H9 (cell line): Measurements from ENCODE around the gene DLG1. TPM values are rescaled to one million over a fixed set of nuclear protein-coding genes. Genes with fewer than 3 reads are reported as not detected.

Experiments used
- DNase-seq: peaks from one replicate; pipeline ENCODE4 v3.0.0-alpha.2; 2017
- H2AFZ ChIP-seq: one replicate; pipeline ENCODE4 v1.6.1; 2013; ENCODE audit warnings: mild to moderate bottlenecking, low read length, control low read depth, moderate library complexity
- H2AK5ac ChIP-seq: 2 replicates; pipeline ENCODE4 v1.6.1; 2013; ENCODE audit warnings: low read length, control low read depth, mixed read lengths; ENCODE audit not compliant: insufficient read length
- H2BK120ac ChIP-seq: one replicate; pipeline ENCODE4 v1.6.1; 2013; ENCODE audit warnings: low read depth, mild to moderate bottlenecking, low read length, control low read depth, inconsistent platforms; ENCODE audit not compliant: poor library complexity, severe bottlenecking
- H2BK12ac ChIP-seq: 2 replicates; pipeline ENCODE4 v1.6.1; 2013; ENCODE audit warnings: low read length, control low read depth, mixed read lengths, low read depth; ENCODE audit not compliant: insufficient read length
- H2BK15ac ChIP-seq: 2 replicates; pipeline ENCODE4 v1.6.1; 2013; ENCODE audit warnings: low read depth, low read length, control low read depth
- H2BK20ac ChIP-seq: one replicate; pipeline ENCODE4 v1.6.1; 2013; ENCODE audit warnings: low read depth, mild to moderate bottlenecking, low read length, control low read depth, inconsistent platforms; ENCODE audit not compliant: poor library complexity, severe bottlenecking
- H2BK5ac ChIP-seq: 2 replicates; pipeline ENCODE4 v1.6.1; 2013; ENCODE audit warnings: low read length, control low read depth, mixed read lengths; ENCODE audit not compliant: insufficient read length
- H3K14ac ChIP-seq: 2 replicates; pipeline ENCODE4 v1.6.1; 2013; ENCODE audit warnings: low read length, control low read depth; ENCODE audit not compliant: insufficient read depth
- H3K18ac ChIP-seq: 2 replicates; pipeline ENCODE4 v1.6.1; 2013; ENCODE audit warnings: low read depth, mild to moderate bottlenecking, mixed read lengths, low read length, control low read depth; ENCODE audit not compliant: insufficient read length
- H3K23ac ChIP-seq: 2 replicates; pipeline ENCODE4 v1.6.1; 2013; ENCODE audit warnings: low read length, control low read depth, mixed read lengths, low read depth; ENCODE audit not compliant: insufficient read length
- H3K23me2 ChIP-seq: 2 replicates; pipeline ENCODE4 v1.6.1; 2013; ENCODE audit warnings: low read depth, mild to moderate bottlenecking, mixed read lengths, low read length, control low read depth; ENCODE audit not compliant: insufficient read length, poor library complexity, severe bottlenecking
- H3K27ac ChIP-seq: 2 replicates; pipeline ENCODE4 v1.5.1; 2013; ENCODE audit warnings: low read length, control low read depth, mixed read lengths, low read depth; ENCODE audit not compliant: insufficient read length
- H3K27me3 ChIP-seq: 2 replicates; pipeline ENCODE4 v1.6.1; 2013; ENCODE audit warnings: low read length, control low read depth, inconsistent platforms; ENCODE audit not compliant: insufficient read depth
- H3K4ac ChIP-seq: 2 replicates; pipeline ENCODE4 v1.6.1; 2013; ENCODE audit warnings: low read depth, mild to moderate bottlenecking, control low read depth, inconsistent platforms, low read length, moderate library complexity
- H3K4me1 ChIP-seq: 2 replicates; pipeline ENCODE4 v1.6.1; 2013; ENCODE audit warnings: low read length, control low read depth, inconsistent platforms; ENCODE audit not compliant: insufficient read depth
- H3K4me2 ChIP-seq: 2 replicates; pipeline ENCODE4 v1.6.1; 2013; ENCODE audit warnings: low read length, control low read depth, mixed read lengths; ENCODE audit not compliant: insufficient read length, insufficient read depth
- H3K56ac ChIP-seq: 2 replicates; pipeline ENCODE4 v1.6.1; 2013; ENCODE audit warnings: low read depth, mild to moderate bottlenecking, mixed read lengths, low read length, control low read depth; ENCODE audit not compliant: insufficient read length
- H3K79me1 ChIP-seq: 2 replicates; pipeline ENCODE4 v1.6.1; 2013; ENCODE audit warnings: low read depth, mild to moderate bottlenecking, moderate library complexity, low read length, control low read depth, inconsistent platforms; ENCODE audit not compliant: insufficient read depth, poor library complexity, severe bottlenecking
- H3K79me2 ChIP-seq: 2 replicates; pipeline ENCODE4 v1.6.1; 2013; ENCODE audit warnings: low read length, control low read depth, inconsistent platforms; ENCODE audit not compliant: insufficient read depth
- H3K9ac ChIP-seq: 2 replicates; pipeline ENCODE4 v1.6.1; 2013; ENCODE audit warnings: low read length, control low read depth, mixed read lengths; ENCODE audit not compliant: insufficient read length; ENCODE audit errors: extremely low read depth
- H3K9me3 ChIP-seq: one replicate; pipeline ENCODE4 v1.6.1; 2013; ENCODE audit warnings: low read depth, low read length, inconsistent platforms; ENCODE audit not compliant: control insufficient read depth
- H3T11ph ChIP-seq: one replicate; pipeline ENCODE4 v1.6.1; 2013; ENCODE audit warnings: mild to moderate bottlenecking, low read length, control low read depth, inconsistent platforms
- H4K20me1 ChIP-seq: one replicate; pipeline ENCODE4 v1.6.1; 2013; ENCODE audit not compliant: control insufficient read depth, insufficient read length, insufficient read depth
- H4K5ac ChIP-seq: 2 replicates; pipeline ENCODE4 v1.6.1; 2013; ENCODE audit warnings: low read depth, mild to moderate bottlenecking, mixed read lengths, low read length, control low read depth; ENCODE audit not compliant: insufficient read length
- H4K8ac ChIP-seq: replicated peaks from 2 replicates; pipeline ENCODE4 v1.6.1; 2013; ENCODE audit warnings: low read length, control low read depth, mixed read lengths, low read depth; ENCODE audit not compliant: insufficient read length
- H4K91ac ChIP-seq: 2 replicates; pipeline ENCODE4 v1.6.1; 2013; ENCODE audit warnings: low read depth, mild to moderate bottlenecking, moderate library complexity, mixed read lengths, low read length, control low read depth; ENCODE audit not compliant: insufficient read length
- H3K27ac Mint-ChIP-seq, 3 experiments: 2 replicates in 2 of 3; 3 replicates in 1 of 3; pipeline ENCODE4 v1.8.0; 2020 to 2021; ENCODE audit warnings: mixed read lengths in 3 of 3, mild to moderate bottlenecking in 1 of 3, moderate library complexity in 1 of 3
- H3K27me3 Mint-ChIP-seq: 2 replicates; pipeline ENCODE4 v1.8.0; 2021; ENCODE audit warnings: low read depth, mild to moderate bottlenecking, moderate library complexity, mixed read lengths
- H3K36me3 Mint-ChIP-seq, 3 experiments: 2 replicates in 2 of 3; 3 replicates in 1 of 3; pipeline ENCODE4 v1.8.0; 2020 to 2021; ENCODE audit warnings: low read depth in 3 of 3, mixed read lengths in 3 of 3; ENCODE audit not compliant: insufficient read depth in 1 of 3
- H3K4me1 Mint-ChIP-seq, 2 experiments: 2 replicates each; pipeline ENCODE4 v1.8.0; 2020; ENCODE audit warnings: mixed read lengths in 2 of 2
- H3K4me3 Mint-ChIP-seq, 2 experiments: 2 replicates in 1 of 2; 3 replicates in 1 of 2; pipeline ENCODE4 v1.8.0; 2020 to 2021; ENCODE audit warnings: mild to moderate bottlenecking in 2 of 2, mixed read lengths in 2 of 2, moderate library complexity in 1 of 2
- H3K9me3 Mint-ChIP-seq, 2 experiments: 2 replicates in 1 of 2; 3 replicates in 1 of 2; pipeline ENCODE4 v1.8.0; 2020; ENCODE audit warnings: mild to moderate bottlenecking in 2 of 2, mixed read lengths in 2 of 2, moderate library complexity in 1 of 2
- total RNA-seq: library from RNA; stranded (reverse); gene quantifications from 2 replicates; pipeline ENCODE4 v1.2.1, GENCODE V29; 2021
- TF ChIP-seq, protein P1 (sequence below): fragments of 200-600 bp; sonication (generic); conservative IDR thresholded peaks from 3 replicates; pipeline ENCODE4 v1.8.0; 2021; ENCODE audit warnings: antibody characterized with exemption, mild to moderate bottlenecking

The DLG1 gene
- total RNA-seq, 1 experiment from 2014 or later, result 84.1 TPM

DNA sequence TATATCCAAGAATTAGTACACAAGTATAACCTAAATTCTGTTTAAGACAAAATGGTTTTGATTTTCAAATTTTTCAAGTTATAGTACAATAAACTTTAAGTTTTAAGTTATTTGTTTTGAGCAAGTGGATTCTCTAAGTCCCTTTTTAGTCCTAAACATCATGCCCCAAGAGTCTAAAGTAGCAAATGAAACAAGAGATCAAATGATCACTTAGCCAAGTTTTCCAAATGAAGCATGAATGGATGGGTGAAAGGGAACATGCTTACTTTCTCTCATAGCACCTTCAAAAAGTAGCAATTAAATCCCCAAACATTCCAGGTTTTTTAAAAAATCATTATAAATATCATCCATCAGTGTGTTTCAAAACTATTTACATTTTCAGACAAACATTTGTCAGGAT, 19.5 kb downstream of the DLG1 start:
- no peak overlapping the region for H3K4me2 ChIP-seq
- H3K9me3 ChIP-seq, result no peaks in the 10 kb centered on the region
- no peak overlapping the region for H2BK15ac ChIP-seq
- no peak for DNase-seq
- peaks cover 4% of the 10 kb centered on the region for H3K79me1 ChIP-seq
- H4K5ac ChIP-seq, result no peak overlapping the region
- peaks cover 23 to 51% (median 44%) of the 10 kb centered on the region in 3 experiments; a peak in 6 of 7 replicates for H3K36me3 Mint-ChIP-seq
- H4K91ac ChIP-seq, result no peak overlapping the region
- H3K23ac ChIP-seq, result no peak overlapping the region
- no peak overlapping the region for H3K27ac Mint-ChIP-seq
- H3K4me1 ChIP-seq, result no peaks in the 10 kb centered on the region
- no peaks in the 10 kb centered on the region for H3K9me3 Mint-ChIP-seq
- no peak overlapping the region for H3T11ph ChIP-seq
- H2BK20ac ChIP-seq, result no peak overlapping the region
- no peak overlapping the region for H4K8ac ChIP-seq
- H4K20me1 ChIP-seq, result no peaks in the 10 kb centered on the region
- H2AFZ ChIP-seq, result no peak overlapping the region
- no peak overlapping the region for H2BK120ac ChIP-seq
- H3K18ac ChIP-seq, result no peak overlapping the region
- H3K4me1 Mint-ChIP-seq, result 0 out of 4 replicates have a peak, but pooled peaks cover 0 to 2% of the 10 kb centered on the region in 2 experiments
- H2BK12ac ChIP-seq, result no peak overlapping the region
- H2BK5ac ChIP-seq, result no peak overlapping the region
- TF ChIP-seq, protein P1, sequence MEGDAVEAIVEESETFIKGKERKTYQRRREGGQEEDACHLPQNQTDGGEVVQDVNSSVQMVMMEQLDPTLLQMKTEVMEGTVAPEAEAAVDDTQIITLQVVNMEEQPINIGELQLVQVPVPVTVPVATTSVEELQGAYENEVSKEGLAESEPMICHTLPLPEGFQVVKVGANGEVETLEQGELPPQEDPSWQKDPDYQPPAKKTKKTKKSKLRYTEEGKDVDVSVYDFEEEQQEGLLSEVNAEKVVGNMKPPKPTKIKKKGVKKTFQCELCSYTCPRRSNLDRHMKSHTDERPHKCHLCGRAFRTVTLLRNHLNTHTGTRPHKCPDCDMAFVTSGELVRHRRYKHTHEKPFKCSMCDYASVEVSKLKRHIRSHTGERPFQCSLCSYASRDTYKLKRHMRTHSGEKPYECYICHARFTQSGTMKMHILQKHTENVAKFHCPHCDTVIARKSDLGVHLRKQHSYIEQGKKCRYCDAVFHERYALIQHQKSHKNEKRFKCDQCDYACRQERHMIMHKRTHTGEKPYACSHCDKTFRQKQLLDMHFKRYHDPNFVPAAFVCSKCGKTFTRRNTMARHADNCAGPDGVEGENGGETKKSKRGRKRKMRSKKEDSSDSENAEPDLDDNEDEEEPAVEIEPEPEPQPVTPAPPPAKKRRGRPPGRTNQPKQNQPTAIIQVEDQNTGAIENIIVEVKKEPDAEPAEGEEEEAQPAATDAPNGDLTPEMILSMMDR, result no peak
- H3K23me2 ChIP-seq, result no peaks in the 10 kb centered on the region
- H3K27ac ChIP-seq, result no peak overlapping the region
- no peaks in the 10 kb centered on the region for H3K27me3 ChIP-seq
- no peak overlapping the region for H3K56ac ChIP-seq
- H3K27me3 Mint-ChIP-seq, result no peaks in the 10 kb centered on the region
- H3K14ac ChIP-seq, result no peak overlapping the region
- peaks cover 3% of the 10 kb centered on the region; the same call in 1 of the 2 replicates for H3K79me2 ChIP-seq
- H3K4ac ChIP-seq, result no peak overlapping the region
- H3K9ac ChIP-seq, result no peak overlapping the region
- H3K4me3 Mint-ChIP-seq, result no peak overlapping the region
- H2AK5ac ChIP-seq, result no peak overlapping the region
